KMS-11 (cell line): ENCODE measurements around the gene MAGI2.

Source experiments
- H2AFZ ChIP-seq: fragments of 200-600 bp; sonication (generic); 2 replicates; pipeline ENCODE4 v1.6.1; 2016; ENCODE audit warnings: antibody characterized with exemption, mixed run types, low read depth
- H3K27ac ChIP-seq: fragments of 200-600 bp; sonication (generic); 2 replicates; pipeline ENCODE4 v1.6.1; 2016; ENCODE audit warnings: mild to moderate bottlenecking, mixed run types
- H3K27me3 ChIP-seq: fragments of 200-600 bp; sonication (generic); 2 replicates; pipeline ENCODE4 v1.6.1; 2017; ENCODE audit warnings: mild to moderate bottlenecking, low read depth, mixed run types, moderate library complexity; ENCODE audit not compliant: insufficient read depth
- H3K36me3 ChIP-seq: fragments of 200-600 bp; sonication (generic); 2 replicates; pipeline ENCODE4 v1.6.1; 2017; ENCODE audit warnings: mild to moderate bottlenecking, mixed run types; ENCODE audit not compliant: insufficient read depth
- H3K4me1 ChIP-seq: fragments of 200-600 bp; sonication (generic); 2 replicates; pipeline ENCODE4 v1.6.1; 2016; ENCODE audit warnings: mild to moderate bottlenecking, low read depth, mixed run types; ENCODE audit not compliant: poor library complexity, severe bottlenecking
- H3K4me2 ChIP-seq: fragments of 200-600 bp; sonication (generic); 2 replicates; pipeline ENCODE4 v1.7.0; 2016; ENCODE audit warnings: mild to moderate bottlenecking, mixed run types
- H3K4me3 ChIP-seq: fragments of 200-600 bp; sonication (generic); IDR thresholded peaks from 2 replicates; pipeline ENCODE4 v1.6.1; 2017; ENCODE audit warnings: low read depth, low read length, mixed read lengths; ENCODE audit not compliant: insufficient read depth
- H3K79me2 ChIP-seq: fragments of 200-600 bp; sonication (generic); 2 replicates; pipeline ENCODE4 v1.6.1; 2016; ENCODE audit warnings: low read depth, mixed run types; ENCODE audit not compliant: insufficient read depth
- H3K9ac ChIP-seq: fragments of 200-600 bp; sonication (generic); 2 replicates; pipeline ENCODE4 v1.6.1; 2016; ENCODE audit warnings: mild to moderate bottlenecking, mixed run types
- H4K20me1 ChIP-seq: fragments of 200-600 bp; sonication (generic); 2 replicates; pipeline ENCODE4 v1.6.1; 2016; ENCODE audit warnings: mild to moderate bottlenecking, mixed run types; ENCODE audit not compliant: insufficient read depth
- TF ChIP-seq, protein P1 (sequence below): fragments of 200-600 bp; sonication (generic); conservative IDR thresholded peaks from 2 replicates; pipeline ENCODE4 v1.6.1; 2017; ENCODE audit warnings: low read depth, mild to moderate bottlenecking, antibody characterized with exemption, low read length, moderate library complexity, mixed read lengths

The MAGI2 gene

GRCh38 chr7:78679112-78679876, 774.2 kb downstream of the MAGI2 start:
- no peak overlapping the region for H3K27ac ChIP-seq
- H3K9ac ChIP-seq: no peak overlapping the region
- no peaks in the 10 kb centered on the region for H3K36me3 ChIP-seq
- TF ChIP-seq, protein P1, sequence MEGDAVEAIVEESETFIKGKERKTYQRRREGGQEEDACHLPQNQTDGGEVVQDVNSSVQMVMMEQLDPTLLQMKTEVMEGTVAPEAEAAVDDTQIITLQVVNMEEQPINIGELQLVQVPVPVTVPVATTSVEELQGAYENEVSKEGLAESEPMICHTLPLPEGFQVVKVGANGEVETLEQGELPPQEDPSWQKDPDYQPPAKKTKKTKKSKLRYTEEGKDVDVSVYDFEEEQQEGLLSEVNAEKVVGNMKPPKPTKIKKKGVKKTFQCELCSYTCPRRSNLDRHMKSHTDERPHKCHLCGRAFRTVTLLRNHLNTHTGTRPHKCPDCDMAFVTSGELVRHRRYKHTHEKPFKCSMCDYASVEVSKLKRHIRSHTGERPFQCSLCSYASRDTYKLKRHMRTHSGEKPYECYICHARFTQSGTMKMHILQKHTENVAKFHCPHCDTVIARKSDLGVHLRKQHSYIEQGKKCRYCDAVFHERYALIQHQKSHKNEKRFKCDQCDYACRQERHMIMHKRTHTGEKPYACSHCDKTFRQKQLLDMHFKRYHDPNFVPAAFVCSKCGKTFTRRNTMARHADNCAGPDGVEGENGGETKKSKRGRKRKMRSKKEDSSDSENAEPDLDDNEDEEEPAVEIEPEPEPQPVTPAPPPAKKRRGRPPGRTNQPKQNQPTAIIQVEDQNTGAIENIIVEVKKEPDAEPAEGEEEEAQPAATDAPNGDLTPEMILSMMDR: no peak
- no peaks in the 10 kb centered on the region for H3K4me1 ChIP-seq
- H3K4me2 ChIP-seq: no peak overlapping the region
- no peak overlapping the region for H2AFZ ChIP-seq
- H4K20me1 ChIP-seq: no peaks in the 10 kb centered on the region
- no peak overlapping the region for H3K4me3 ChIP-seq
- no peaks in the 10 kb centered on the region for H3K27me3 ChIP-seq
- no peaks in the 10 kb centered on the region for H3K79me2 ChIP-seq

DNA sequence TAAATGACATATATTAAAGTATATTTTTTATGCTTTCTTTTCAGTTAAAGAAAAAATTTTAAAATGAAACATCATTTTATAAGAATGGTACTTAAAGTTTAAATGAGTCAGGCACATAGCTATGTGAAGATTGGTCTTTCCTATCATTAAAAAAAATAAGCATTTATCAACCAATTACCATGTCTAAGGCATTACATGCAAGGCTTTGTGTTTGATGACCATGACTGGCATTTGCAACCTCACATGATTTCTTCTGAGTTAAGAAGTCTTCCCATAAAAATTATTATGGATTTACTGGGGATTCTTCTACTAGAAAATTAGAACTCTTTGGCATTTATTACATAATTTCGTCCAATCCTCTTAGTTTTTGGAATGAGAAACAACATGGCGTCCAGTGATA, 776.1 kb downstream of the MAGI2 start:
- Histone ChIP-seq H3K4me1 (no peaks in the 10 kb centered on the region), H3K79me2 (no peaks in the 10 kb centered on the region), H3K4me3 (no peak overlapping the region), H3K27ac (no peak overlapping the region), H4K20me1 (no peaks in the 10 kb centered on the region), H2AFZ (no peak overlapping the region), H3K4me2 (no peak overlapping the region), H3K9ac (no peak overlapping the region), H3K27me3 (no peaks in the 10 kb centered on the region), H3K36me3 (no peaks in the 10 kb centered on the region)
- TF ChIP-seq, protein P1: no peak

DNA sequence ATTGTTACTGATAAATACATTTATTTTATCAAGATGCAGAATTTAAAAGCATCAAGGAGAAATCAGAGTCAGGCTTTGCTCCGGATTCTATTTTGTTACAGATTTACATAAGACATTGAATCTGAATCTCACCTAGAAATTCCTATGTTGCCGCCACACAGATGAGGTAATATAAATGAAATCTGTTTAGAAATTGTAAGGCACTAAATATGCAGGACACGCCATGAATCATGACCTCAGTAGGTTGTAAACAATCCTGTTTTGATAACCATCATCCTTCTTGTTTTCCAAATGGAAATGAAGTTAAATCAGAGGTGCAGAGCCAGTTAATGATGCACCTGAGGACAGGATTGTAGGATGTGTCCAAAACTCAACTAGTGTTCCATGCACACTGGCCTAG, 778.0 kb downstream of the MAGI2 start:
- Histone ChIP-seq H3K4me3 (no peak overlapping the region), H3K9ac (no peak overlapping the region), H3K4me2 (no peak overlapping the region), H2AFZ (no peak overlapping the region), H4K20me1 (no peaks in the 10 kb centered on the region), H3K36me3 (no peaks in the 10 kb centered on the region), H3K27me3 (no peaks in the 10 kb centered on the region), H3K4me1 (no peaks in the 10 kb centered on the region), H3K27ac (no peak overlapping the region), H3K79me2 (no peaks in the 10 kb centered on the region)
- TF ChIP-seq, protein P1: no peak

DNA sequence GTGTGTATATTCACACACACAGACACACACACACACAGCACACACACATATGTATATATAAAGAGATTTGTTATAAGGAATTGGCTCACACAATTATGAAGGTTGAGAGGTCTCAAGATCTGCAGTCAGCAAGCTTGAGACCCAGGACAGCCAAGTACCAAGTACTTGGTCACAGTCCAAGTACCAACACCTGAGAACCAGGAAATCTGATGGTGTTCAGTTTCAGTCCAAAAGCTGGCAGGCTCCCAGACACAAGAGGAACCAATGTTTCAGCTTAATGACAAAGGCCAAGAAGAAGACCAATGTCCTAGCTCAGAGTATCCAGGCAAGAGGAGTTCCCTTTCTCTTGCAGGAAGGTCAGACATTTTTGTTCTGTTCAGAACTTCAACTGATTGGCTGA, 780.2 kb downstream of the MAGI2 start:
- Histone ChIP-seq H2AFZ (no peak overlapping the region), H3K36me3 (no peaks in the 10 kb centered on the region), H3K4me2 (no peak overlapping the region), H3K79me2 (no peaks in the 10 kb centered on the region), H3K4me1 (no peaks in the 10 kb centered on the region), H3K27me3 (no peaks in the 10 kb centered on the region), H3K27ac (no peak overlapping the region), H4K20me1 (no peaks in the 10 kb centered on the region), H3K4me3 (no peak overlapping the region), H3K9ac (no peak overlapping the region)
- TF ChIP-seq, protein P1: no peak
